NOMO-1 treated with DMSO at 0.1 percent for 48 hours (cell line): Measurements from ENCODE around the gene LRMDA.
A peak's percentile ranks its signal among the peaks of the same experiment; 100 is the strongest.

Source experiments
- DNase-seq: peaks from one replicate; lab custom pipeline; 2025; ENCODE audit not compliant: unreplicated experiment; lab: John Stamatoyannopoulos, UW

Gene LRMDA

DNA sequence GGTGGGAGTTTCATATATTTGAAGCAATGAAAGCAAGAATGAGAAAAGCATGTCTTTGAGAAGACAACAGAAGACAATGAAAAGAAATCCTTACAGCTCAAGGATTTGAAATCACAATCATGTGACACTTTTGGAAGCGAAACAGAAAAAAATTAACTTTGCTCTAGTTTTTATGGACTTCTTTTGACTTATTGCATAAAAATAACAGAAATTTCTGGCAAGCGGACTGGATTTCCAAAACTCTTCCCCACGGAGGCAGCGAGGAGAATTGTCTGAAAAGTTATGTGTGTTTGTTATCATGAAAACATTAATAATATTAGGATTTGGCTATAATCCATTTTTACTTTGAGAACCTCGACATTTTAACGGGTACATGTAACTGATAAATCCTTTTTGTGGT, 223.3 kb downstream of the LRMDA start:
- DNase-seq: no peak

- DNase-seq: no peak
These were observed 224.5 kb downstream of the LRMDA start for GRCh38 chr10:75655791-75656451.

- DNase-seq: no peak
These were observed 225.9 kb downstream of the LRMDA start for GRCh38 chr10:75657351-75657750.

GRCh38 chr10:75658036-75658435, 226.6 kb downstream of the LRMDA start:
- no peak for DNase-seq

- no peak for DNase-seq
These were observed 227.1 kb downstream of the LRMDA start for GRCh38 chr10:75658496-75658895.

DNA sequence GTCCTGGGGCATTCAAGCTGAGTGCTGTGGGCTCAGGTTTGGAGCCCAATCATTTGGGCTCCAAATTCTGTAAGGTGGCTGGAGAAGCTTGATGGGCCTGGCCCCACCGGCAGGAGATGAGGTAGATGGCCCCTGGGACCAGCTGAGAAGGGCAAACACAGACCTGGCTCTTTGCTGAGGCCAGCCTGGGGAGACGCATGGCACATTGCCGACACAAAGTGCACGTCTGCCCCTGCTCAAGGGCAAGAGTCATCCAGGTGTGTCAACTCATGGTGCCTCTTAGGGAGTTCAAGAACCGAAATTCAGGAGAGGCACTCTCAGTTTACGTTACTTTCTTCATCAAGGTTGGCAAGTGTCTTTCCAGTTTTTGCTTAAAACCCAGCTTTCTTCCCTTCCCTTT, 227.5 kb downstream of the LRMDA start:
- no peak for DNase-seq

GRCh38 chr10:75660823-75661222, 229.4 kb downstream of the LRMDA start:
- no peak for DNase-seq

DNA sequence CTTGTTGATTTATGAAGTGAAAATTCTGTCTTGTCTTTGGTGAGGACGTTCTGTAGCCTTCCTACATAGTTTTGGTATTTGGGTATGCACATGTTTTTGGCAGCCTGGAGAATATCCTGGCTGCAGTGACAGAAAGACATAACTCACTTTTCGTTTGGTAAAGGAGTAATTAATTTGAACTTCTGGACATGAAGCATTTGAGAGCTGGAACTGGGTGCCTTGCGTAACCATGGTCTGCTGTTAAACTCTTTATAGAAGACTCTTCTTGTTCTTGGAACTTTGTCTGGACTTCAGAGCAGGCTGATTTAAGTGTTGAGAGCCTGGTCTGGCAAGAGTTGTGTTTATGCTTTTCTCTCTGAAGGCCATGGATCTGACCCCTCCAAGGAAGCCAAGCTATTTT, 231.3 kb downstream of the LRMDA start:
- DNase-seq: peak; percentile 21

GRCh38 chr10:75663947-75664664, 232.7 kb downstream of the LRMDA start:
- DNase-seq: no peak

DNA sequence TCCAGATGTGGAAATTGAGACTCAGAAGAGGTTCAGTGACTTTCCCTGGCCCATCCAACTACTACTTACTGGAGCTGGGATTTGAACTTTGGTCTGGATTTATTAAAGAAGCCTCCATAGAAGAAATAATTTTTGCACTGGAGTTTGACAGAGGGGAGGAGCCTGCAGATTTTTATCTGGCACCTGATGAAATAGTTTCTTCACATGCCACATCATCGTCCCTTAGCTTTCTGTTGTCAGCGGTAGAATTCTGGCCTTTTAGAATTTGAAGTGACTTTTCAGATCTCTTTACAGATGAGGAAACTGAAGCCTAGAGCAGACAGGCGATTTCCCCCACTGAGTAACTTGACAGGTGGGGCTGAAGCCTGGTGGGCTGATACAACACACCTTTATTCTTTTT, 233.5 kb downstream of the LRMDA start:
- DNase-seq: no peak

GRCh38 chr10:75665707-75666106, 234.3 kb downstream of the LRMDA start:
- no peak for DNase-seq

DNA sequence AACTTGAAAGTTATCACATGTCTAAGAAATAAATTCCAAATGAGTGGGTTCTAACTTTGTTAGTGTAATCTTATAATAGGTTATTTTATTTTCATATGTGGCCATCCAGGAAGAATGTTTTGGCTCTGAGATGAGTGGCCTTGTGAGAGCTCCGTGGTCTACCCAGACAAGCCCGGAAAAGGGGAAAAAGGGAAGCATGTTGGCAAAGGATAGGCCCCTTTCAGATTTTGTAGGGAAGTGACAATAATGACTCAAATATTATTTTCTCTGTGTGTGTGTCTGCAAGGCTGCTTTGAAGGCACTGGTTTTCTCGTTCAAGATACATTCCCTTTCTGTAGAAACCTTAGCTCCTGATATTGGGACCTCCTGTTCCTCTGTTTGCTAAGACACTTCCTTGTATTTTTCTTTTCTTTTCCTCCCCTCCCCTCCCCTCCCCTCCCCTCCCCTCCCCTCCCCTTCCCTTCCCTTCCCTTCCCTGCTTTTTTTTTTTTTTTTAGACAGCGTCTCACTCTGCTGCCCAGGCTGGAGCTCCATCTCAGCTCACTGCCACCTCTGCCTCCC, 240.8 kb downstream of the LRMDA start:
- peak; percentile 13 for DNase-seq

DNA sequence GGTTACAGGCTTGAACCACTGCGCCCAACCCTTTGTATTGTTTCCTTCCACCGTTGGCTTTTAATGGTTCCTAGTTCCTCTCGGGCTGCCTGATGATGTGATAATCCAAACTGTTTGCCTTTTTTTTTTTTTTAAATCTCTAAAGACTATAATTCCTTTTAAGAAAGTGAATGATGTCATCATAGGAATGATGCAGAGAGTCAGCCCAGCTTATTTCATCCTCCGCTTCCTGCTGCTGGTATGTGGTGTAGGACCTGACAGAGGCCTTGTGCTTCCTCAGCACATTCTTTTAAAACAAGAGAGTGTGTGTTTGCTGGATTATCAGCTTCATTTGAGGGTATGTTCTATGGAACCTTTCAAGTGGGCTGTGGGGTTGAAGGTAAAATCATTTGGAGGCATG, 241.4 kb downstream of the LRMDA start:
- no peak for DNase-seq

DNA sequence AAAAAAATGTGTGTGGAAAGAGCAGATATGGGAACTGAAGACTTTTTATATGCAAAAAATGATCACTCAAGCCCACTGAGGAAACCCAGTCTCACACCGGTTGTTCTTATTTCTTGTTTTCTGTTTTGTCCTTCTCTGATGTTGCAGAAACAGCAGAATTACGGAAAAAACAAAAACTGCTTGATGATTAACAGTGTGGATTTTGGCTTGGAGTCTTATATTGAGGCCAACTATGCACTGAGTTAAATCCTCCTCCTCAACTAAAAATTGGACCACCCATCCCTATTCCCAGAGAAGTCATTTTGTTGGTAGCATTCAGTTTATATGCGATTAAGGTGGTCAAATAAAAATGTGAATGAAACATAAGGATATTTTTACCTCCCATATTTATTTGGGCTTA, 246.1 kb downstream of the LRMDA start:
- no peak for DNase-seq

DNA sequence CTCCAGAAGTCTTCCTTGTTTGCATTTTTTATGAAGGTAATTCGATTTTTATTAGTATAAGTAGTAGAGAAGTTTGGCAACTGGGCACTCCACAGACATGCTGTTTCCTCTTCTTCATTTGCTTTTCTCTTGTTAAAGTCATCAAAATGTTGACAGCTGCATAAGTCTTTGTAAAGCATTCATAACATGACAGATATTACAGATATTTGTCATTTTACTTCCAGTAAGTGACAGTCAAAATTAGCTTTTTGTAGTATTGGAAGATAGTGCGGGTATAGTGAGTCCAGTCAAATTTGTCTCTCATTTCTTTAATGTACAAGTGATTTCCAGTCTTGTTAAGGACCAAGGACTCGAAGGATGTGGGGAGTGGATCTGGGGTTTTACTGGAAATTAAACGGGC, 247.1 kb downstream of the LRMDA start:
- DNase-seq: no peak

DNA sequence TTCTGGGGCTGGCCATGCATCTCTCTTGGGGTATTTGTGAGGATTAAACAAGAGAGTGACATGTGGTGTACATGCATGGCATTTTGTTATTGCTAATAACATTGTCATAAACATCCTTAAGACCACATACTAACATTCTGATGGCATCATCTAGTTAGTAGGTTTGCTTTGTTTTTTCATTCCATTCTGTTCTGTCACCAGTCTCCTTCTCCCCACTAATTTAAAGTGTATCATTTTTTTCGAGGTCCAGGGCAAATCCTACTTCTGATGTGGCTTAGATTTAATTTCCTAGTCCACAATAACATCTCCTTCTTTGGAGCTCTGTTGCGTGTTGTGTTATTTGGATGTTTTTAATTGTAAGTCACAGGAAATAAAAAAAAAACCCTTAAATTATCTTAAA, 248.1 kb downstream of the LRMDA start:
- no peak for DNase-seq

- no peak for DNase-seq
These were observed 249.9 kb downstream of the LRMDA start for GRCh38 chr10:75681334-75681733.

GRCh38 chr10:75682649-75683557, 251.5 kb downstream of the LRMDA start:
- no peak for DNase-seq

- DNase-seq: no peak
These were observed 253.8 kb downstream of the LRMDA start for GRCh38 chr10:75685187-75685586.

DNA sequence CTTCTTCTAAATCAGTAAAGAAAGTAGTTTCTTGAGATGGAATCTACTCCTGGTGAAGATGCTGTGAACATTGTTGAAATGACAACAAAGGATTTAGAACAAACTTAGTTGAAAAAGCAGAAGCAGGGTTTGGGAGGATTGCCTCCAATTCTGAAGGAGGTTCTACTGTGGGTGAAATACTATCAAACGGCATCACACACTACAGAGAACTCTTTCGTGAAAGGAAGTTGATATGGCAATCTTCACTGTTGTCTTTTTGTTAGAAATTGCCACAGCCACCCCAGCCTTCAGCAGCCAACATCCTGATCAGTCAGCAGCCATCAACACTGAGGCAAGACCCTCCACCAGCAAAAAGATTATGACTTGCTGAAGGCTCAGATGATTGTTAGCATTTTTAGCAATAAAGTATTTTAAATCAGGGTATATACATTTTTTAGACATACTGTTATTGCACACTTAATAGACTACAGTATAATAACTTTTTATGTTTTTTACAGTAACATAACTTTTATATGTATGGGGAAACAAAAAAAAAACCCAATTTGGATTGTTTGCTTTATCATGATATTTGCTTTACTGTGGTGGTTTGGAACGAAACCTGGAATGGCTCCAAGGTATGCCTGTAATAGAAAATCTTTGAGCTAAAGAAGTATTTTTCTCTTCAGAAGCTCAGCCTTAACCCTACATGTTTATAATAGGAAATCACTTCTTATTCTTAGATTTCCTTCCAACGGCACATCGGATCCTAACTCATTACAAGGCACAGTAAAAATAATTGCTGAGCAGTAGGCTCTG, 257.3 kb downstream of the LRMDA start:
- DNase-seq: peak; percentile 15

DNA sequence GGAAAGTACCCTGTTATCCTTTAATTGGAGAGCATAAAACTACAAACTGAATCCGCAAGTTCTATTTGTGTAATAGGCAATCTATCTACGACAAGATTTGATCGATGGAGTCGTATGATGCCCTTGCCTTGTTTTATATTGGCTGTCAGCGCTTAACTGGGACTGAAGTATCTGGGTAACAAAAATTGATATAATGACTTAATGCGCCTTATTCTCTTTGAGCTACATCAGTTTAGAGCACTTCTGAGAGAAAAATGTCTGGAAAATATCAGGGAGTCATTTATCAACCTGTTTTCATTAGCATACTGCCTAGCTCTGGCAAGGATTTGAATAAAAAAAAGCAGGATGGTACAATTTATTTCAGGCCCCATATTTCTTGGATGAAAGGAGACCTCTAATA, 262.1 kb downstream of the LRMDA start:
- no peak for DNase-seq
